ENCODE measurements around the gene AGMAT.

DNA sequence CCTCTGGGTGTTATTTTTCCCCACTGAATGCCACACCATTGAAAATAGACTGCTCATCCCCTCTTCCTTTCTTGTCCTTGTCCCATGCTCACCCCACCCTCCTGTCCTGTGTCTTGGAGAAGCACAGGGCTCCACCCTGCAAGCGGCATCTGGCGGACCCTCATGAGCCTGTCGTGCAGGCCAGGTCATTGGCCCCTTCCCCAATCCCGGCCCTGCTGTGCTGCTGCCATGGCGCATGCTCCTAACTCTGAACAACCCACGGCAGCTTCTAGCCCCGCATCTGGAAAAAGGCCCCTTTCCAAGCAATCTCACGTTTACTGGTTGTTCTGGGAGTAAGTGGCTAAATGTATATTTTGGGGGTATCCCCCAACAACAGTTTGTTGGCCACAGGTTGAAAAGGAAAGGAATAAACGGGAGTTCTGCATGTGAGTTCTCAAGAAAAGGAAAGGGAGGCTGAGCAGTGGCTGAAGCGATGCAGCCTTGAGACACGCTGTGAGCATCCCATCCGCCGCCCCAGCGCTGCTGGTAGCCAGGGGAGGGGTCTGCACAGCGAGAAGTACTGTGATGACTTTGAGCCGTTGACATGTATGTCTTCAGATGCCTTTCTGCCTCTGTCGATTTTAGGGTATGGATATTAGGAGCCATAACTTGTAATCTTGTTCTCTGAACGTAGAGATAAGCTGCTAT, 16.3 kb downstream of the AGMAT start:
- no peak for TF ChIP-seq CTCF (IDR thresholded peaks at IDR 0.05)
- TF ChIP-seq EZH2 (IDR thresholded peaks at IDR 0.05; ENCODE audit: borderline replicate concordance, insufficient read depth, low read depth, low read length, poor library complexity, severe bottlenecking) = no peak

Measured in B cell (primary cell).